AG08396 (cell line): ENCODE measurements around the gene GPR62.

ENCODE experiments used
- DNase-seq: peaks from one replicate; pipeline ENCODE4 v3.0.0; 2012; ENCODE audit warnings: low spot score, mixed read lengths

The GPR62 gene

GRCh38 chr3:51938780-51939425, 16.3 kb upstream of the GPR62 start:
- no peak for DNase-seq

GRCh38 chr3:51940648-51941462, 14.3 kb upstream of the GPR62 start:
- peak; percentile 34 for DNase-seq

GRCh38 chr3:51941463-51941797, 13.8 kb upstream of the GPR62 start:
- DNase-seq = no peak

- DNase-seq = peak; percentile 99
Measured at GRCh38 chr3:51941798-51942602, 13.2 kb upstream of the GPR62 start, which contains the start of the genes PARP3 and RRP9. Gene PARP3 (plus strand): TSS chr3:51942363. CDS start chr3:51943356, 993 bp downstream. Gene RRP9 (minus strand): TSS chr3:51941904. CDS start chr3:51941867, 37 bp downstream.

- DNase-seq = peak; percentile 91
Measured at GRCh38 chr3:51942603-51943450, 12.4 kb upstream of the GPR62 start.

GRCh38 chr3:51943451-51944391, 11.5 kb upstream of the GPR62 start:
- DNase-seq = no peak

GRCh38 chr3:51944451-51945021, 10.6 kb upstream of the GPR62 start:
- DNase-seq = no peak

- DNase-seq = no peak
Measured at GRCh38 chr3:51945031-51945840, 9.9 kb upstream of the GPR62 start.

- no peak for DNase-seq
Measured at GRCh38 chr3:51945926-51946705, 9.1 kb upstream of the GPR62 start.

GRCh38 chr3:51946796-51947195, 8.4 kb upstream of the GPR62 start:
- DNase-seq = no peak

GRCh38 chr3:51947215-51947900, 7.8 kb upstream of the GPR62 start:
- DNase-seq = no peak

- no peak for DNase-seq
Measured at GRCh38 chr3:51948016-51948580, 7.1 kb upstream of the GPR62 start.

- DNase-seq = no peak
Measured at GRCh38 chr3:51949121-51949520, 6.1 kb upstream of the GPR62 start.

GRCh38 chr3:51950899-51951298, 4.3 kb upstream of the GPR62 start:
- no peak for DNase-seq

- DNase-seq = peak; percentile 54
Measured at GRCh38 chr3:51953445-51953844, 1.7 kb upstream of the GPR62 start.

GRCh38 chr3:51954105-51954504, 1.1 kb upstream of the GPR62 start:
- DNase-seq = no peak

- no peak for DNase-seq
Measured at GRCh38 chr3:51954713-51955112, 468 bp upstream of the GPR62 start.
